Right lung (tissue), 5 donors: Measurements from ENCODE around the gene CPSF2. TPM values are rescaled to one million over a fixed set of nuclear protein-coding genes. Genes with fewer than 3 reads are reported as not detected.
"Not testable (repeated sequence)": the region's sequence is repeated elsewhere in the genome, so short reads cannot be mapped to it uniquely, and the experiment has no call there.

Source experiments
- DNase-seq, 2 donors: peaks; one replicate each; pipeline ENCODE4 v3.0.0-alpha.2; 2013
- polyA plus RNA-seq, 5 donors: library from polyadenylated mRNA; unstranded; fragments of 120-200 nt; gene quantifications; one replicate each; pipeline versions ENCODE4 v1.2.1 to v1.2.3, GENCODE V29; 2013; ENCODE audit warnings: inconsistent platforms in 1 of 5, low replicate concordance in 1 of 5; ENCODE audit not compliant: insufficient read length in 5 of 5, insufficient read depth in 1 of 5

CPSF2 gene
- polyA plus RNA-seq, 5 donors: 38.6 to 65.6 (median 59.0) TPM

- DNase-seq: peak in 1 of 2 donors; percentile 15
These were observed 31.8 kb downstream of the CPSF2 start for GRCh38 chr14:92153581-92153980.

- no peak for DNase-seq
These were observed 32.6 kb downstream of the CPSF2 start for GRCh38 chr14:92154283-92154942.

GRCh38 chr14:92160619-92161018 is 38.9 kb downstream of the CPSF2 start:
- no peak for DNase-seq

GRCh38 chr14:92161521-92161920 is 39.8 kb downstream of the CPSF2 start:
- DNase-seq: no peak

GRCh38 chr14:92164958-92165357 is 43.2 kb downstream of the CPSF2 start:
- no peak for DNase-seq

- no peak for DNase-seq
These were observed 51.9 kb downstream of the CPSF2 start for GRCh38 chr14:92173668-92174067.

GRCh38 chr14:92175811-92176210 is 54.0 kb downstream of the CPSF2 start:
- DNase-seq: no peak

GRCh38 chr14:92176476-92176875 is 54.7 kb downstream of the CPSF2 start:
- no peak for DNase-seq

- not testable (repeated sequence) for DNase-seq
These were observed 57.4 kb downstream of the CPSF2 start for GRCh38 chr14:92179178-92179577.

- DNase-seq: no peak
These were observed 63.8 kb downstream of the CPSF2 start for GRCh38 chr14:92185559-92185958.

GRCh38 chr14:92187616-92188015 is 65.8 kb downstream of the CPSF2 start:
- not testable (repeated sequence) for DNase-seq

- no peak for DNase-seq
These were observed 69.0 kb downstream of the CPSF2 start for GRCh38 chr14:92190768-92191167.

- no peak for DNase-seq
These were observed 77.0 kb downstream of the CPSF2 start for GRCh38 chr14:92198804-92199203.

GRCh38 chr14:92199763-92200162 is 78.0 kb downstream of the CPSF2 start:
- DNase-seq: no peak

GRCh38 chr14:92203116-92203515 is 81.3 kb downstream of the CPSF2 start:
- no peak for DNase-seq

- DNase-seq: no peak
These were observed 83.0 kb downstream of the CPSF2 start for GRCh38 chr14:92204792-92205191.

GRCh38 chr14:92207012-92207927 is 85.5 kb downstream of the CPSF2 start:
- DNase-seq: no peak

GRCh38 chr14:92207928-92208265 is 86.1 kb downstream of the CPSF2 start:
- no peak for DNase-seq

- no peak for DNase-seq
These were observed 87.4 kb downstream of the CPSF2 start for GRCh38 chr14:92209141-92209540.

- not testable (repeated sequence) for DNase-seq
These were observed 91.4 kb downstream of the CPSF2 start for GRCh38 chr14:92213125-92213524.

- no peak for DNase-seq
These were observed 93.8 kb downstream of the CPSF2 start for GRCh38 chr14:92215579-92215978.

GRCh38 chr14:92217936-92218335 is 96.2 kb downstream of the CPSF2 start:
- DNase-seq: peak; percentile 9 to 18
